NCI-H510A (cell line): ENCODE measurements around the gene PLA2G4A.

Experiments
- DNase-seq: peaks from one replicate; lab custom pipeline; 2025; lab: John Stamatoyannopoulos, UW

The PLA2G4A gene

GRCh38 chr1:186828611-186829454 lies at the start of gene PLA2G4A:
Gene PLA2G4A (plus strand): TSS chr1:186828949. CDS start chr1:186854355, 25,406 bp downstream.
- DNase-seq: no peak

- no peak for DNase-seq
Observed at GRCh38 chr1:186780076-186780475, 48.7 kb upstream of the PLA2G4A start.

DNA sequence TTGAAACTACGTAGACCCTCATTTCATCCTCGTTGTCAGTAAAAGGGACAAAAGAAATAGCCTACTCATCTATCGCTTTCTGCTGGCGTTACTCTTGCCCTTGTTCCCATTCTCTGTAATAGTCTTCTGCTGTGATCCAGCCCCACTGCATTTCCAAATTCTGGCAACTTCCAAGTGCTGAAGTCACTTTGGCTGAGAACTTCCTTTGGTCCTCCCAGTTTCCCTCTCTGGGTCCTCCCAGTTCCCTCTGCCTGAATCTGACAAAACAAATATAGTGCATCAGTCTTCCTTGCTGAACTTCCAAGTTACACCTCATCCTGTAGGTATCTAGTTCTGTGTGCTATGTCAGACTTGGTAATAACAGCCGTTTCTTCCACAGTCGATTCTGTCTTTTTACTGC lies 47.0 kb upstream of the PLA2G4A start:
- no peak for DNase-seq

DNA sequence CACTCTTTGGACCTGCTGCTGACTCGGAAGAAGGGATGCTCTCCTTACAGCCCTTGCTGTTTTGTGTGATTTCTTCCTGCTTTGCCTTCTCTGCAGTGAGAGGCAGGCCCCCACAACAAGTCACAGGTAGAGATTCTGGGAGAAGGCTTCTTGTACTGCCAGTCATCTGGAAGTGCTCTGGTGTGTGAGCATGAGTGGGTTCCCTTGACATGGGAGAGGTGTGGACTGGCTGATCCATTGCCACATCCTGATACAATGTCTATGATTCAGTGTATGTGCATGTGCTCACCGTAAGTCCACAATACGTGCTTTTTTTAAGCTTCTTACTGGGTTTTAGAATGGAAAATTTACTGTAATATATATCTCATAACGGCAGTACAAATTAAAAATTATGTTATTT lies 46.0 kb upstream of the PLA2G4A start:
- DNase-seq: no peak

DNA sequence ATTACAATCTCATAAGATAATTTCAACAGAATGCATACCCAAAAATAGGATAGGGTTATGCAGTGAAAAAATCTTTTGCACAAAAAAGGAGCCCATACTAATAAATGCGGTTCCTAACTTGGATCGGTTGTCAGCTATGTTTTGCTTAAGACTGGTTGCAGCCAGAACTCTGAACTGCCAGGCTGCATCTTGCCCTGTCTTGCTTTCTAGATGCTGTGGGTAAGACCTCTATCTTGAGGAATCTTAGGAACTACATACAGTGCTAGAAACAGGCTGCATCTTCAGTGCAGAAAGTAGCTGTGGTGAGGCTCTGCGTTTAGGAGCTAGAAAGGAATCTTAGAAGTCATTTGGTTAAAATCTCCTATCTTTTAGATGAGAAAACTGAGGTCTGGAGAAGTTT lies 45.6 kb upstream of the PLA2G4A start:
- DNase-seq: no peak

- DNase-seq: no peak
Observed at GRCh38 chr1:186785503-186785902, 43.2 kb upstream of the PLA2G4A start.

- no peak for DNase-seq
Observed at GRCh38 chr1:186790101-186790500, 38.6 kb upstream of the PLA2G4A start.

DNA sequence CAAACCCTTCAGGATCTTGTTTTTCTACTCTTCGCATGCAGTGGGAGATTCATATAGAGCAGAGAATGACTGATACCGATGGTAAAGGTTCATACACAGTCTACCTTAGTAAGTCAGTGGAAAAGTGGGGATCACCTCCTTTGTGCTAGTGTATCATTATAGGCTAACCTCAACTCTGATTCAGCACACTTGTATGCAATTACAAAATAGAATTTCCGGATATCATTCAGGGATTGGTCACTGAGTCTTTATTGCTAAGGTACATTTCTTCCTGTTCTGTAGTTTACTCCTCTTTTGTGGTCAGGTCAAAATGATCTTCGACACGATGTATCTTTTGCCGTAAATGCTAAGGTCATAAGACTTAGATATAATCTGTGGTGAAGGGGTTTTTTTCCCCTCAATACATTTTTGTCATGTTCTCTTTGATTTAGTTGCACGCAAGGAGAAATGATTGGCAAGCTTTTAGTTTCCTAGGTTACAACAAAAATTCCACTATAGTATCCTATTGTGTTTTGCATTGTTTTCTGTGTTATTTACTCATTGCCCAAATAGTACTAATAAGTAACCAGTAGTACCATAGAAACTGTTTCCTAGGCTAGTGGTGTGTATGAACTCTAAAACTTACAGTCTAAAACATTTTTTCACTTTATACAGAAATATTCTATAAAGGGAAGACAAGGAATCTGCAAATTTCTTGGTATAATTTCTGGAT lies 35.7 kb upstream of the PLA2G4A start:
- no peak for DNase-seq

DNA sequence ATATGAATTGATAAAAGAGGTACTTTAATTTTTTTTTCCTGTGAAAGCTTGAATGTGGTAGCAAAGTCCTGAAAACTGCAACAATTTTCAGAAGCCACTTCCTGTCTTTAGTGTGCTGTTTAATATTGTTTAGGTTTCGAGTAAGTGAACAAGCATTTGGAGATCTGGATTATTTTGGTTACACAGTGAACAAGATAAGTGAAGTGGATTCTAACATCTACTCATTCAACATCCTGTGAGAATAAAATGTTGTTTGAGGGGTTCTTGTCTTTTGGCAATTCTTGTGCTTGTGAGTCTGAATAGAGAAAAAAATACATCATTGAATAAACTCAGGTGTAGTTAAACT lies 35.2 kb upstream of the PLA2G4A start:
- DNase-seq: no peak

DNA sequence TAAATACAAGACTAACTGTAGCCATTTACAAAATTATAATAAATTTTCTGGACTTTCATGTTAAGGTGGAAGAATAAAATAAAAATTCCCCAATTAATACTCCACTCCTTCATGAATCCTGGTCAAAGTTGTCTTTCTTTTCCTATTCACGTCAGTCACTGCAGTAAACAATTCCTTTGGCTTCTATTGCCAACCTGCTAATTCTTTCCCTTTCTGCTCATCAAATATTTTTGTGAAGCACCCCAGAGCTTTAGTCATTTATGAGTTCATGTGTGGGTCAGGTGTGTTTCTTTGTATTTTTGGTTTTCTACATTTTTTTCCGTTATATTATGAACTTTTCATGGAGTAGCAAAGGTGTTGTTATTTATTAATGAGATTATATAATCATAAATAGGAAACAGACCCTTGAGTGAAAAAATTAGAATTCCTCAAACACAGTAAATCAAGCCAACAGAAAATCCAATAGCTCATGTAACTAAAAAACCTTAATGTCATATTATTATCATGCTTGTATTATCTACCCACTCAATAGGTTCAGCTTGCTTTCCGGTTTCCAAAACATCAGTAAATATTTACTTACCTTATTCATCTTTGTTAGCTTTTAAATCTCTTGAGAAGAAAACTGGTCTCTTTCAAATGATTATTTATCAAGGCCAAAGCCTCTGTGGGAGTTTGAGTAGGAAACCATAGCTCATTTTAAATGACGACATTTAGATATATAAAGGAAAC lies 29.6 kb upstream of the PLA2G4A start:
- no peak for DNase-seq

GRCh38 chr1:186799689-186800054 lies 29.1 kb upstream of the PLA2G4A start:
- DNase-seq: no peak

DNA sequence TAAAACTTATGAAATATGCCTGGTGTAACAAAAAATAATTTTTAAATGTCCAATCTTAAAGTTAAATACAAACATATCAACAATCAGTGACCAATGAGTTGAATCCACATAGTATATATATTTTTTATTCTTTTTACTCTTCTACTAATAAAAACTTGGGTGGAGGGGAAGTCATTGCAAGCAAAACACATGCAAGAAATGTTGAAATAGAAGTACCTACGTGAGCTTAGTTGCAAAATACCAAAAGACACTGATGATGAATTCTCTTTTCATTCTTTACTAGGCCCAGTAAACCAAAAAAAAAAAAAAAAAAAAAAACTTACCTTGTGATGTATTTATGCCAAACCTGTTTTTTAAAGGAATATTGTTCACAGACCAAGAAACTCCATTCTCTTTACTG lies 26.4 kb upstream of the PLA2G4A start:
- no peak for DNase-seq

DNA sequence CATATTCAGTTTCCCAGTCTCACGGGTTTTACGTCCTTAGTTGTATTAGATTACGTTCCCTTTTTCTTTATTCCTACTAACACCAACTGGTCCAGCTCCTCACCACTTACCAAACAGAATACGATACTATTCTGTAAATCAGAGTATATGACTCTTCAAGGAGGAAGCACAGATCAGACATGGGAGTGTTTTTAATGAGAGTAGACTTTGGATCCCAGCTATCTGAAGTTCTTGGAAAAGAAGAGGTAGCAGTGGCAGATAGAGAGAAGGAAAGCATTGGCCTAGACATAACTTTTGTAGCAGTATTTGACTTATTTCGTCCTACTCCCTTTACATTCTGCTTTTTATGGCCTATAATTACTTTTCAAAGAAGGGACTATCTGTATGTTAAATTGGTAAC lies 24.1 kb upstream of the PLA2G4A start:
- no peak for DNase-seq

- DNase-seq: no peak
Observed at GRCh38 chr1:186806477-186806876, 22.3 kb upstream of the PLA2G4A start.

DNA sequence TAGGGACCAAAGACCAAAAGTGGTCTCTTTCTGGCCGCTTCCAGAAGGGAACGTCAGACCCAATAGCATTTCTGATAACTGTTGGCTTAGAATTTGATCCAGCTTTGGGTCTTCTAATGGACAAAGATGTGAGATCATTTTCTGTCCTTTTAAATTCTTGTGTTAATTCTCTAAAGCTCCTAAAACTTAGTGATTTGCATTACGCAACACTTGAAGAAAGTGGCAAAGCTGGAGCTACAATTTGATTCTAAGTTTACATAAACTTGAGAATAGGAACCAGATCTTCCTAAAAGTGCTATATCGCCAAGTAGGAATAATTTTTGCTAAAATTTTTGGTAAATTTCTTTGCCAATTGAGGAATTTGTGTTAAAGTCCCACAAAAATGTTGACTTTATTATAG lies 21.6 kb upstream of the PLA2G4A start:
- DNase-seq: no peak

- DNase-seq: no peak
Observed at GRCh38 chr1:186811892-186812291, 16.9 kb upstream of the PLA2G4A start.

GRCh38 chr1:186812570-186812969 lies 16.2 kb upstream of the PLA2G4A start:
- DNase-seq: no peak

DNA sequence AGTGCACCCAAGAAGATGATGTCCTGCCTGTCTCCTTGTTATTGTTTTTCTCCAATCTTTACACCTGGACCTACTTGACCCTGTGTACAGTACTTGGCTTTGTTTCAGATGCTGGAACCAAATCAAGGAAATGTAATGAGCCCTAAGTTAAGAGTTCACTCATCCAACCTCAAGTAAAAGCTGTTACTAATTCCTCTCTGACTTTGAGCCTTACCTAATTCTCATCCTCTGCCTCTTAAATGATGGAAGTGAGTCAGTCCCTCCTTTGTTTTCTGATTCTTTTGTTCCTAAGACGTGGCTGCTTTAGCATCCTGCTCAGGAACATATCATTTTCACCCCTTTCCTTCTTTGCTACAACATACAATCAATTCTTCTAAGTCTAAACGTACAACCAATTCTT lies 15.3 kb upstream of the PLA2G4A start:
- DNase-seq: no peak

GRCh38 chr1:186819126-186819525 lies 9.6 kb upstream of the PLA2G4A start:
- no peak for DNase-seq

DNA sequence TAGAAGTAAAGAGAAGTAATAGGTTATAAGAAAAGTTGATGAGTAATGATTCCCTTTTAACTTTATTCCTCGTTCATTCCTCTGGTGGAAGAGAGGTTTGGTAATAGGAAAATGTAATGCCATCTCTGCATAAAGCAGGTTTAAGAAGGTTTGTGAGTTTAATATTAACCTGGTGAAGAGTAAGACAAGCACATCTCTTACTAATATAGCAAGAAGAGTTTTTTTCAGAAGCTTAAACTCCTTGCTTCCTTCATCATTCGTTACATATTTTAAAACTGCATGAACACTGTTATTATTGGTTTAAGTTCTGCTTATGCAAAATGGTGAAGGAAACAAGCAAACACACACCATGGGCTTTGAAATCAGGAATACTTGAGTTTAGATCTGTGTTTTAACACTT lies 9.2 kb upstream of the PLA2G4A start:
- no peak for DNase-seq

DNA sequence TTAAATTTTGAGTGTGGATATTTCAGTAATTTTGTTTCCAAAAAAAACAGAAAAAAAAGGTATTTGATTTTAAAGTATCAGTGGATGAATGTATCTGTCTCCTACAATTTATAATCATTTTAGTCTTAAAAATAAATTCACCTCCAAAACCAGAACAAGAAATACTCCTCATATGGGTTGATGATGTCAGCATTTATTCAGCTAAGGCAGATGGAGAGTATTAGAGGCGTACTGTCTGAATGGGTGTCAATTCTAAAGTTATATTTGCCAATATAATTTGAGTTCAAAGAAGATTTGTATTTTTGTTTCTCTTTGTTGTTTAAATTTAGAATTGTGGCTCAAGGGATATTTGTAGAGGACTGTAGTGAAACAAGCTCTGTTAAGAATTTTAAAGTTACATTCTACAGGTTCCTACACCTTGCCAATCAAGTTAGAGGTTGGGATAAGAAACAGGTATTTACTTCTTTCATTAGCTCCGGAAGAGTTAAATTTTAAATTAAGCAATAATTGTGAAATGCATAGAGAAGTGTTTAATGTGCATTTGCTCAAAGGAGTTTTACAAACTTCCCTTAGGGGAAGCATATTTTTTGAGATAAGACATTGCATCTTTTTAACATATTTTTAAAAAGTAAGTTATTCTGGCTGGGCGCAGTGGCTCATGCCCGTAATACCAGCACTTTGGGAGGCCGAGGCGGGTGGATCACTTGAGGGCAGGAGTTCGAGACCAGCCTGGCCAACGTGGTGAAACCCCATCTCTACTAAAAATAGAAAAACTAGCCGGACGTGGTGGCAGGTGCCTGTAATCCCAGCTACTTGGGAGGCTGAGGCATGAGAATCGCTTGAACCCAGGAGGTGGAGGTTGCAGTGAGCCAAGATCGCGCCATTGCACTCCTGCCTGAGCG lies 1.2 kb downstream of the PLA2G4A start:
- no peak for DNase-seq

GRCh38 chr1:186831168-186831567 lies 2.4 kb downstream of the PLA2G4A start:
- DNase-seq: no peak
